IPS DF 6.9 (cell line): Measurements from ENCODE around the gene ABI3BP.

ENCODE experiments used
- DNase-seq: peaks from one replicate; pipeline ENCODE4 v3.0.0-alpha.2; 2013; ENCODE audit warnings: low read depth, low spot score
- H3K27ac ChIP-seq: one replicate; pipeline ENCODE4 v1.5.1; 2013; ENCODE audit warnings: low read length, control low read depth
- H3K27me3 ChIP-seq: 2 replicates; pipeline ENCODE4 v1.6.1; 2013; ENCODE audit warnings: mild to moderate bottlenecking, low read length; ENCODE audit not compliant: control insufficient read depth, insufficient read depth
- H3K36me3 ChIP-seq: 2 replicates; pipeline ENCODE4 v1.6.1; 2013; ENCODE audit warnings: low read length; ENCODE audit not compliant: control insufficient read depth, insufficient read depth
- H3K4me1 ChIP-seq: 2 replicates; pipeline ENCODE4 v1.6.1; 2013; ENCODE audit warnings: low read length; ENCODE audit not compliant: control insufficient read depth, insufficient read depth
- H3K4me3 ChIP-seq: 2 replicates; pipeline ENCODE4 v1.5.1; 2013; ENCODE audit warnings: mild to moderate bottlenecking, low read length
- H3K9me3 ChIP-seq: 2 replicates; pipeline ENCODE4 v1.6.1; 2013; ENCODE audit warnings: low read length, inconsistent platforms; ENCODE audit not compliant: control insufficient read depth, insufficient read depth
- WGBS: extraction: QIAGEN DNeasy Blood & Tissue Kit; methylation state at CpG from one replicate; pipeline ENCODE4 v1.1.7; 2013; ENCODE audit warnings: mixed read lengths, missing lambda C conversion rate; ENCODE audit not compliant: insufficient read length, insufficient coverage; 5-methylcytosine and 5-hydroxymethylcytosine counted together

ABI3BP gene

GRCh38 chr3:100703865-100704264 lies 289.4 kb downstream of the ABI3BP start:
- Histone ChIP-seq H3K4me1 (no peaks in the 10 kb centered on the region), H3K36me3 (no peaks in the 10 kb centered on the region), H3K4me3 (no peak overlapping the region), H3K9me3 (no peaks in the 10 kb centered on the region), H3K27me3 (peaks cover 3% of the 10 kb centered on the region; the same call in 1 of the 2 replicates), H3K27ac (no peak overlapping the region)
- no peak for DNase-seq
- WGBS, result no CpG with 5 or more reads among the region's 4 CpGs

GRCh38 chr3:100702980-100703345 lies 290.3 kb downstream of the ABI3BP start:
- H3K4me1 ChIP-seq, result no peaks in the 10 kb centered on the region
- peaks cover 3% of the 10 kb centered on the region; the same call in 1 of the 2 replicates for H3K27me3 ChIP-seq
- no CpG with 5 or more reads among the region's 5 CpGs for WGBS
- no peaks in the 10 kb centered on the region for H3K36me3 ChIP-seq
- H3K9me3 ChIP-seq, result no peaks in the 10 kb centered on the region
- DNase-seq, result no peak
- no peak overlapping the region for H3K27ac ChIP-seq
- H3K4me3 ChIP-seq, result no peak overlapping the region

GRCh38 chr3:100702082-100702979 lies 290.9 kb downstream of the ABI3BP start:
- no peak overlapping the region for H3K27ac ChIP-seq

GRCh38 chr3:100700708-100701107 lies 292.5 kb downstream of the ABI3BP start:
- no peaks in the 10 kb centered on the region for H3K27me3 ChIP-seq
- no peak overlapping the region for H3K27ac ChIP-seq
- H3K4me3 ChIP-seq, result no peak overlapping the region
- no CpG with 5 or more reads among the region's 5 CpGs for WGBS
- H3K9me3 ChIP-seq, result no peaks in the 10 kb centered on the region
- no peak for DNase-seq
- no peaks in the 10 kb centered on the region for H3K36me3 ChIP-seq
- no peaks in the 10 kb centered on the region for H3K4me1 ChIP-seq

More at GRCh38 chr3:100702082-100702979, 290.9 kb downstream of the ABI3BP start:
- H3K36me3 ChIP-seq, result no peaks in the 10 kb centered on the region
- no CpG with 5 or more reads among the region's 4 CpGs for WGBS
- H3K9me3 ChIP-seq, result no peaks in the 10 kb centered on the region
- no peak for DNase-seq
- no peak overlapping the region for H3K4me3 ChIP-seq
- H3K27me3 ChIP-seq, result peaks cover 3% of the 10 kb centered on the region; the same call in 1 of the 2 replicates
- H3K4me1 ChIP-seq, result no peaks in the 10 kb centered on the region
